Gastroesophageal sphincter (tissue), 4 donors: ENCODE measurements around the gene SPOPL. TPM values are rescaled to one million over a fixed set of nuclear protein-coding genes. Genes with fewer than 3 reads are reported as not detected.
"Not testable (repeated sequence)": the region's sequence is repeated elsewhere in the genome, so short reads cannot be mapped to it uniquely, and the experiment has no call there.

ENCODE experiments used
- ATAC-seq: fragments of 150-250 bp; one replicate; pipeline ENCODE4 v1.9.1; 2016; ENCODE audit warnings: mild to moderate bottlenecking, moderate library complexity
- H3K27ac ChIP-seq, 4 donors: fragments of 200-600 bp; sonication (generic) in 3 of 4; 1 replicate in 3 of 4; 2 replicates in 1 of 4; pipeline ENCODE4 v1.5.1; 2016 to 2019
- H3K27me3 ChIP-seq: fragments of 200-600 bp; sonication (generic); one replicate; pipeline ENCODE4 v1.5.1; 2019
- H3K36me3 ChIP-seq, 2 donors: fragments of 200-600 bp; sonication (generic); one replicate each; pipeline ENCODE4 v1.5.1; 2019; ENCODE audit warnings: control low read depth in 1 of 2
- H3K4me1 ChIP-seq, 3 donors: fragments of 200-600 bp; sonication (generic); 1 replicate in 2 of 3; 2 replicates in 1 of 3; pipeline ENCODE4 v1.5.1; 2016 to 2019; ENCODE audit warnings: control low read depth in 2 of 3
- H3K4me3 ChIP-seq, 2 donors: fragments of 200-600 bp; sonication (generic); one replicate each; pipeline ENCODE4 v1.5.1; 2019; ENCODE audit warnings: mild to moderate bottlenecking in 1 of 2, moderate library complexity in 1 of 2
- H3K9me3 ChIP-seq, 3 donors: fragments of 200-600 bp; sonication (generic); one replicate each; pipeline ENCODE4 v1.5.1; 2017 to 2019; ENCODE audit warnings: control low read depth in 2 of 3
- EP300 ChIP-seq: sonication (generic); formaldehyde crosslinking; IDR thresholded peaks from one replicate; pipeline ENCODE4 v1.6.1; 2017; ENCODE audit warnings: antibody characterized with exemption, mild to moderate bottlenecking
- POLR2A ChIP-seq, 2 donors: fragments of 450-650 bp; IDR thresholded peaks; one replicate each; pipeline ENCODE4 v1.6.1; 2017; ENCODE audit warnings: antibody characterized with exemption in 2 of 2, mild to moderate bottlenecking in 2 of 2, moderate library complexity in 1 of 2
- POLR2AphosphoS5 ChIP-seq: sonication (generic); formaldehyde crosslinking; IDR thresholded peaks from one replicate; pipeline ENCODE4 v1.6.1; 2017; ENCODE audit warnings: antibody characterized with exemption
- WGBS, 2 donors: methylation state at CpG; one replicate each; pipeline ENCODE4 v1.1.5; 2018; ENCODE audit warnings: low coverage in 1 of 2; 5-methylcytosine and 5-hydroxymethylcytosine counted together
- total RNA-seq, 4 donors: library from RNA; depleted of rRNA; stranded (reverse); fragments of >200 nt; gene quantifications; one replicate each; pipeline ENCODE4 v1.1.0, GENCODE V29; 2016
- TF ChIP-seq, protein P1 (sequence below), 4 experiments: fragments of 200-600 bp in 2 of 4; fragments of 450-650 bp in 2 of 4; sonication (generic) in 1 of 4; IDR thresholded peaks; one replicate each; pipeline ENCODE4 v1.5.1; 2017 to 2019; ENCODE audit warnings: antibody characterized with exemption in 4 of 4, mild to moderate bottlenecking in 2 of 4, moderate library complexity in 2 of 4

SPOPL gene
- total RNA-seq, 4 donors from 2014 or later = 32.7 to 51.8 (median 39.4) TPM

DNA sequence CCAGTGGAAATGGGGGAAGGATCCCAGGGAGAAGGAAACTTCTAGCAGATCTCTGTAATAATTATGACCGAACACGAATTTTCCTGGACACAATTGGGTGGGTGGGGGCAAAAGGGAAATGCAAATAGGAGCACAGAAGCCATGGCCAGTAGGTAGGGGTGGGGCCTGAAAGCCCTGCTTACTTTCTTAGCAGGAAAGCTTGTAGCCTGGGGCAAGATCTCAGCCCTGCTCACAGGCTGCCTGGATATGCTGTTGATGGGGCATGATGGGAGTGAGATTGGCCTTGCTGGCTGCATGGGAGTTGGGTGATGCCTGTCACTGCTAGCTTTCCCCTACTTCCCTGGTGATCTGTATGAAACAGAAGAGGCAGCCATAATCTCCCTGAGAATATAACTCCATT is 45.9 kb upstream of the SPOPL start:
- 83% methylated on average over 1 of the region's 2 CpGs; no CpG with 5 or more reads in 1 of the 2 donors for WGBS, 2 donors
- no peaks in the 10 kb centered on the region for H3K4me1 ChIP-seq
- ATAC-seq = no peak
- no peak for TF ChIP-seq EP300
- no peaks in the 10 kb centered on the region for H3K36me3 ChIP-seq
- H3K27me3 ChIP-seq = no peaks in the 10 kb centered on the region
- no peak overlapping the region for H3K27ac ChIP-seq
- H3K4me3 ChIP-seq = no peak overlapping the region
- no peaks in the 10 kb centered on the region for H3K9me3 ChIP-seq

DNA sequence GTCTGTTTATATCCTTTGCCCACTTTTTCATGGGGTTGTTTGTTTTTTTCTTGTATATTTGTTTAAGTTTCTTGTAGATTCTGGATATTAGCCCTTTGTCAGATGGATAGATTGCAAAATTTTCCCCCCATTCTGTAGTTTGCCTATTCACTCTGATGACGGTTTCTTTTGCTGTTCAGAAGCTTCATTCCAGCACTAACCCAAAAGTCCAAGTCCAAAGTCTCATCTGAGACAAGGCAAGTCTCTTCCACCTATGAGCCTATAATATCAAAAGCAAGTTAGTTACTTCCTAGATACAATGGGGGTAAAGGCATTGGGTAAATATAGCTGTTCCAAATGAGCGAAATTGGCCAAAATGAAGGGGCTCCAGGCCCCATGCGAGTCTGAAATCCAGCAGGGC is 38.9 kb upstream of the SPOPL start:
- not testable (repeated sequence) for H3K27me3 ChIP-seq, H3K4me1 ChIP-seq, H3K9me3 ChIP-seq, ATAC-seq, H3K36me3 ChIP-seq, H3K27ac ChIP-seq, H3K4me3 ChIP-seq
- 93 to 100% methylated on average over 1 to 2 of the region's 3 CpGs for WGBS, 2 donors

DNA sequence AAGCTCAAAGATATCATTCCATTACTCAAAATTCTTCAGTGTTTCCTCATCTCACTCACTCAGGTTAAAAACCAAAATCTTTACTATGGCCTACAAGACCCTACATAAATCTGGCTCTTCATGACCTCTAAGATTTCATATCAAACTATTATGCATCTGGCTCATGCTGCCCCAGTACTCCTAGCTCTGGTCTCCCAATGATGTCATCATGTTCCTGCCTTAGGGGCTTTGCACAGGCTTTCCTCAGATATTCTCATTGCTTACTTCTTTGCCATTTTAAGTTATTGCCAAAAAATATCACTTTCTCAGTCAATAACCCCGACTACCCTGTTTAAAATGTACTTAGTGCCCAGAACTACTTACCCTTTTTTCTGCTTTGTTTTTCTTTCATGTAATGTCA is 33.0 kb upstream of the SPOPL start:
- H3K4me1 ChIP-seq = no peaks in the 10 kb centered on the region

DNA sequence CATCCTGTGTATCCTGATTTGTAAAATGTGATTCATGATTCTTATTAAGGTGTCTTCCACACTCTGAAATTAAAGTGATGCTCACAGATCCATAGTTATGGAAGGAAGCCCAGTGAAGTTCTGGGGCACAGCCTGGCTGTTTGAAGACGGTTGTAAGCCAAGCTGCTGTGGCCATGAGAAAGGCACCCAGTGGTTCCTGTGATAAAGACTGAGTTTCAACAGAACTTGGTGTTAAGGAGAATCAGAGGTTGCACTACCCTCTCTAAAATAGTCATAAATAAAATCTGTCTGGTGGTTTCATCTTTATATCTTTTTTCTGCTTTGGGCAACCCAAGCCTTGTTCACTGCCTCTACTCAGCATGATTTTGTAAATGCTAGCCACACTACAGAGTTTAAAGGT is 32.2 kb upstream of the SPOPL start:
- no peak overlapping the region for H3K27ac ChIP-seq
- no peak overlapping the region for H3K4me3 ChIP-seq
- ATAC-seq = no peak
- H3K4me1 ChIP-seq = no peaks in the 10 kb centered on the region
- H3K27me3 ChIP-seq = no peaks in the 10 kb centered on the region
- no peaks in the 10 kb centered on the region for H3K36me3 ChIP-seq
- H3K9me3 ChIP-seq = no peaks in the 10 kb centered on the region
- 63 to 83% methylated on average over 1 of the region's 1 CpG for WGBS, 2 donors
- TF ChIP-seq EP300 (no peak), POLR2AphosphoS5 (no peak), POLR2A (IDR thresholded peaks at IDR 0.05) (no peak)
- TF ChIP-seq, protein P1, sequence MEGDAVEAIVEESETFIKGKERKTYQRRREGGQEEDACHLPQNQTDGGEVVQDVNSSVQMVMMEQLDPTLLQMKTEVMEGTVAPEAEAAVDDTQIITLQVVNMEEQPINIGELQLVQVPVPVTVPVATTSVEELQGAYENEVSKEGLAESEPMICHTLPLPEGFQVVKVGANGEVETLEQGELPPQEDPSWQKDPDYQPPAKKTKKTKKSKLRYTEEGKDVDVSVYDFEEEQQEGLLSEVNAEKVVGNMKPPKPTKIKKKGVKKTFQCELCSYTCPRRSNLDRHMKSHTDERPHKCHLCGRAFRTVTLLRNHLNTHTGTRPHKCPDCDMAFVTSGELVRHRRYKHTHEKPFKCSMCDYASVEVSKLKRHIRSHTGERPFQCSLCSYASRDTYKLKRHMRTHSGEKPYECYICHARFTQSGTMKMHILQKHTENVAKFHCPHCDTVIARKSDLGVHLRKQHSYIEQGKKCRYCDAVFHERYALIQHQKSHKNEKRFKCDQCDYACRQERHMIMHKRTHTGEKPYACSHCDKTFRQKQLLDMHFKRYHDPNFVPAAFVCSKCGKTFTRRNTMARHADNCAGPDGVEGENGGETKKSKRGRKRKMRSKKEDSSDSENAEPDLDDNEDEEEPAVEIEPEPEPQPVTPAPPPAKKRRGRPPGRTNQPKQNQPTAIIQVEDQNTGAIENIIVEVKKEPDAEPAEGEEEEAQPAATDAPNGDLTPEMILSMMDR (IDR thresholded peaks at IDR 0.05) = no peak

More for the DNA sequence above, 33.0 kb upstream of the SPOPL start:
- Histone ChIP-seq H3K4me3 (no peak overlapping the region), H3K27me3 (no peaks in the 10 kb centered on the region), H3K36me3 (no peaks in the 10 kb centered on the region), H3K27ac (no peak overlapping the region), H3K9me3 (peaks cover 0 to under 1% (median 0%) of the 10 kb centered on the region in 3 donors)
- 0% methylated on average over 1 of the region's 1 CpG for WGBS, 2 donors
- ATAC-seq = no peak
- TF ChIP-seq POLR2AphosphoS5 = no peak
- no peak for TF ChIP-seq POLR2A (IDR thresholded peaks at IDR 0.05)
- TF ChIP-seq, protein P1 (IDR thresholded peaks at IDR 0.05) = no peak
- no peak for TF ChIP-seq EP300

DNA sequence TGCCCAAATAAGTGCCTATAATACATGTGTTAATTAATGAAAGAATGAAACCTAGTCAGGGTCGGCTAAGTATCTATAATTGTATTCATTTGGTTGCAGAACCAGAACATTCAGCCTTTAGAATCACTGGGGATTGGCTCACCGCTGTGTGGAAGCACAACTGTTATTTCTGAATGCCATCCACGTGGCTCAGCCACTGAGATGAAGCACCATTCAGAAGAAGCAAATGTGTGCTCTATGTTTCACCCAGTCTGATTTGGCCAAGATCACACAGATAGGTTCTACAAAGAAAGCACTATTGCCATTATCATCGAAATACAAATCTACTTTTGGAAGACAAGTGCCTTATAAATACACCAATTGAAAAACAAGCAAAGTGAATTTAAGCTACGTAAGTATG is 30.6 kb upstream of the SPOPL start:
- TF ChIP-seq POLR2AphosphoS5 (no peak), POLR2A (IDR thresholded peaks at IDR 0.05) (no peak), EP300 (no peak)
- TF ChIP-seq, protein P1 (IDR thresholded peaks at IDR 0.05) = no peak
- no peaks in the 10 kb centered on the region for H3K36me3 ChIP-seq
- no peak for ATAC-seq
- H3K27ac ChIP-seq = no peak overlapping the region
- H3K4me1 ChIP-seq = no peaks in the 10 kb centered on the region
- no peaks in the 10 kb centered on the region for H3K9me3 ChIP-seq
- WGBS, 2 donors = 87 to 91% methylated on average over 5 of the region's 5 CpGs
- no peaks in the 10 kb centered on the region for H3K27me3 ChIP-seq
- H3K4me3 ChIP-seq = no peak overlapping the region

DNA sequence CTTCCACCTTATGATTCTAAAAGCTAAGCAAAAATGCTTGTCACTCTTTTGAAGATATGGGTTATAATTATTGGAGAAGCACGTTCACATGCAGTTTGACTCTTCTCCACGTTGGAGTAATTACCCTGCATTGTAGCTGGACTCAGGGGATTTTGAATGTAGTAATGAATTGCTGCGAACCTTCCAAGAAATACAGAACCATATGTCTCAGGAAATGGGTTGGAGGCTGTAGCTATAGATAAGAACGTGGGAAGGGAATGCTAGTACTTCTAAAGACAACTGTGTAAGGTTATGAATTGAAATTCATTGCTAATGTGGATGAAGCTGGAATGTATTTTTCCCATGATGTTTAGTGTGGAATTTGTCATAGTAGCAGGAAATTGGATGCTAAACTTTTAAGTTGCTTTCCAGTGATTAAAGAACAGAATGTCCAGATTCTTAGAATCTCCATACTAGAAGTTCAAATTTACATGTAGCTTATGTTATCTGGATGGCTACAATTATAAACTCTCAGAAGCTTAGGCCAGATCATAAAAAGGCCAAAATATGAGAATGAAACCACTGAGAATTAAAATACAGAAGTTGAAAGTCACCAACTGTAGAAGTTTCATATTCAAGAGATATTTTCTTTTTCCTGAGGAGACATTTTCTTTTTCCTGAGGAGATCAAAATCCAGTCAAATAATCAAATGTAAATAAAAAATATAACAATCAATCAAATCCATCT is 27.3 kb upstream of the SPOPL start:
- Histone ChIP-seq H3K4me1 (no peaks in the 10 kb centered on the region), H3K9me3 (no peaks in the 10 kb centered on the region), H3K36me3 (no peaks in the 10 kb centered on the region), H3K27me3 (no peaks in the 10 kb centered on the region), H3K4me3 (no peak overlapping the region), H3K27ac (no peak overlapping the region)
- TF ChIP-seq, protein P1 (IDR thresholded peaks at IDR 0.05) = no peak
- TF ChIP-seq POLR2A (IDR thresholded peaks at IDR 0.05) (no peak), POLR2AphosphoS5 (no peak), EP300 (no peak)
- whole genome bisulfite sequencing, 2 donors = 63 to 70% methylated on average over 4 of the region's 4 CpGs
- ATAC-seq = no peak
